ENCODE measurements around the gene DYDC1. TPM values are rescaled to one million over a fixed set of nuclear protein-coding genes. Genes with fewer than 3 reads are reported as not detected.

DYDC1 gene
- total RNA-seq, 3 donors from 2014 or later: not detected

DNA sequence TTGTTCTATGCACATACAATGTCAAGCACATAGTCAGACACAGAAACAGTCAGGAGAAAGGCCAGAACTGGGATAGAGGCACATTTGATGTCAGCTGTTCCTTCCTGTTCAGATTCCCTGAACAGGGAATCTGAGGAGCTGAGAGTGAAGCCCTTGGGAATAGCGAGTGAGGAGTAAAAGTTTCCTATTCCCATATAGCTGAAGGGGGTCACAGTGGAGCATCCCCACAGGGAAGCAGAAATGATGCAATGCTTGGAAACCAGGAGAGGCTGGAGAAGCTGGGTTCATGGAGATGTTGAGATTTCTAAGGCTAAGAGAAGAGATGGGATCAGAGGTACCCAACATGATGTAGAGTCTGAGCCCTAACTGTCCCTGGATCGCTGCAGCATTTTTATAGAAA lies 40.5 kb upstream of the DYDC1 start:
- intact Hi-C loops (cut with DNase I; ENCODE audit: low total_unique reads): no loop called here
- no peak for DNase-seq (ENCODE audit: low spot score in 2 of 2)
- Histone ChIP-seq H3K36me3 (no peaks in the 10 kb centered on the region), H3K27me3 (no peaks in the 10 kb centered on the region), H3K9me3 (no peaks in the 10 kb centered on the region), H3K27ac (no peak overlapping the region), H3K4me1 (no peaks in the 10 kb centered on the region), H3K4me3 (no peak overlapping the region)
- TF ChIP-seq, protein P1, sequence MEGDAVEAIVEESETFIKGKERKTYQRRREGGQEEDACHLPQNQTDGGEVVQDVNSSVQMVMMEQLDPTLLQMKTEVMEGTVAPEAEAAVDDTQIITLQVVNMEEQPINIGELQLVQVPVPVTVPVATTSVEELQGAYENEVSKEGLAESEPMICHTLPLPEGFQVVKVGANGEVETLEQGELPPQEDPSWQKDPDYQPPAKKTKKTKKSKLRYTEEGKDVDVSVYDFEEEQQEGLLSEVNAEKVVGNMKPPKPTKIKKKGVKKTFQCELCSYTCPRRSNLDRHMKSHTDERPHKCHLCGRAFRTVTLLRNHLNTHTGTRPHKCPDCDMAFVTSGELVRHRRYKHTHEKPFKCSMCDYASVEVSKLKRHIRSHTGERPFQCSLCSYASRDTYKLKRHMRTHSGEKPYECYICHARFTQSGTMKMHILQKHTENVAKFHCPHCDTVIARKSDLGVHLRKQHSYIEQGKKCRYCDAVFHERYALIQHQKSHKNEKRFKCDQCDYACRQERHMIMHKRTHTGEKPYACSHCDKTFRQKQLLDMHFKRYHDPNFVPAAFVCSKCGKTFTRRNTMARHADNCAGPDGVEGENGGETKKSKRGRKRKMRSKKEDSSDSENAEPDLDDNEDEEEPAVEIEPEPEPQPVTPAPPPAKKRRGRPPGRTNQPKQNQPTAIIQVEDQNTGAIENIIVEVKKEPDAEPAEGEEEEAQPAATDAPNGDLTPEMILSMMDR (IDR thresholded peaks at IDR 0.05): no peak
- TF ChIP-seq POLR2A (IDR thresholded peaks at IDR 0.05): no peak
- no peak for TF ChIP-seq POLR2AphosphoS5 (IDR thresholded peaks at IDR 0.05)

- TF ChIP-seq, protein P1 (IDR thresholded peaks at IDR 0.05): no peak
- no peak for TF ChIP-seq POLR2AphosphoS5 (IDR thresholded peaks at IDR 0.05)
- no peak for TF ChIP-seq POLR2A (IDR thresholded peaks at IDR 0.05)
These were observed 37.9 kb upstream of the DYDC1 start for GRCh38 chr10:80394358-80394916.

DNA sequence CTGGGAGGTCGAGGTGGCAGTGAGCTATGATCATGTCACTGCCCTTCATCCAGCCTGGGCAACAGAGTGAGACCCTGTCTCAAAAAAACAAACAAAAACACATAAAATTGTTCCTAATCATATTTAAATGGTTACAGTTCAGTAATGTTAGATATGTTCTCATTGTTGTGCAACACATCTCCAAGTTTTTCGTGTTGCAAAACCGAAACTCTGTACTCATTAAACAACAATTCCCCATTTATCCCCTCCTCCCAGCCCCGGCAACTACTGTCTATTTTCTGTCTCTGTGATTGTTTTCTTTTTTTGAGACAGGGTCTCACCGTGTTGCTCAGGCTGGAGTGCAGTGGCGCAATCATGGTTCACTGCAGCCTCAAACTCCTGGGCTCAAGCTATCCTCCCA lies 35.7 kb upstream of the DYDC1 start:
- Histone ChIP-seq H3K4me3 (no peak overlapping the region), H3K4me1 (no peaks in the 10 kb centered on the region)
- TF ChIP-seq POLR2AphosphoS5 (IDR thresholded peaks at IDR 0.05): no peak

More at GRCh38 chr10:80394358-80394916, 37.9 kb upstream of the DYDC1 start:
- Histone ChIP-seq H3K4me1 (no peaks in the 10 kb centered on the region), H3K27me3 (no peaks in the 10 kb centered on the region), H3K36me3 (no peaks in the 10 kb centered on the region), H3K4me3 (no peak overlapping the region), H3K27ac (no peak overlapping the region), H3K9me3 (no peaks in the 10 kb centered on the region)
- intact Hi-C loops (cut with DNase I; ENCODE audit: low total_unique reads): no loop called here
- DNase-seq (ENCODE audit: low spot score in 2 of 2): no peak

GRCh38 chr10:80390740-80391139 lies 34.2 kb upstream of the DYDC1 start:
- H3K27ac ChIP-seq: no peak overlapping the region
- H3K27me3 ChIP-seq: no peaks in the 10 kb centered on the region
- no peak overlapping the region for H3K4me3 ChIP-seq
- no peak for DNase-seq (ENCODE audit: low spot score in 2 of 2)
- no peaks in the 10 kb centered on the region for H3K9me3 ChIP-seq
- intact Hi-C loops (cut with DNase I; ENCODE audit: low total_unique reads): no loop called here
- TF ChIP-seq POLR2A (IDR thresholded peaks at IDR 0.05) (no peak), POLR2AphosphoS5 (IDR thresholded peaks at IDR 0.05) (no peak)
- TF ChIP-seq, protein P1 (IDR thresholded peaks at IDR 0.05): no peak
- H3K4me1 ChIP-seq: no peaks in the 10 kb centered on the region
- no peaks in the 10 kb centered on the region for H3K36me3 ChIP-seq

More for the DNA sequence above, 35.7 kb upstream of the DYDC1 start:
- H3K27ac ChIP-seq: no peak overlapping the region
- intact Hi-C loops (cut with DNase I; ENCODE audit: low total_unique reads): no loop called here
- DNase-seq (ENCODE audit: low spot score in 2 of 2): no peak
- no peaks in the 10 kb centered on the region for H3K36me3 ChIP-seq
- H3K27me3 ChIP-seq: no peaks in the 10 kb centered on the region
- H3K9me3 ChIP-seq: no peaks in the 10 kb centered on the region

DNA sequence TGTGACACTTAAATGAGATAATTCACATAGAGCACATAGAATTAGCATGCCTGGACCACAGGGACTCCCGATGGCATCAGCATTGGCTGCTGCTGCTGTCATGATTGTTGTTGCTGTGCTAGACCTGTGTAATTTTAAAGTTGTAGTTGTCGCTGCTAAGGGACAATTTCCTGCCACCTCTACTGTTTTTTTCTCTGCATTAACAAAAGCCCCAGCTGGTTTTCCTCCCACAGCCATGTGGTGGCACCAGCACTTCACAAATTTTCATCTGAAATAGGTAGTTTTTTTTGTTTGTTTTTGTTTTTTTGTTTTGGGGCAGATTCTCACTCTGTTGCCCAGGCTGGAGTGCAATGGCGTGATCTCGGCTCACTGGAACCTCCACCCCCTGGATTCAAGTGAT lies 26.4 kb upstream of the DYDC1 start:
- Histone ChIP-seq H3K4me3 (no peak overlapping the region), H3K4me1 (no peaks in the 10 kb centered on the region), H3K9me3 (no peaks in the 10 kb centered on the region), H3K27ac (no peak overlapping the region), H3K27me3 (no peaks in the 10 kb centered on the region), H3K36me3 (no peaks in the 10 kb centered on the region)
- TF ChIP-seq POLR2AphosphoS5 (IDR thresholded peaks at IDR 0.05): no peak
- TF ChIP-seq, protein P1 (IDR thresholded peaks at IDR 0.05): peak in 2 of 3 donors; percentile 53 to 70
- TF ChIP-seq POLR2A (IDR thresholded peaks at IDR 0.05): no peak
- no peak for DNase-seq (ENCODE audit: low spot score in 2 of 2)
- intact Hi-C loops (cut with DNase I; ENCODE audit: low total_unique reads): loop anchor here (5.0 kb wide), 1 partner anchor 961 kb away; no protein-coding TSS in a partner anchor

Measured in breast epithelium (tissue), 4 donors.